ENCODE data around the gene ITGA11. TPM values are rescaled to one million over a fixed set of nuclear protein-coding genes. Genes with fewer than 3 reads are reported as not detected.

ITGA11 gene
- total RNA-seq, 1 donor from 2014 or later, result 0.53 TPM

GRCh38 chr15:68360721-68361120, 71.2 kb downstream of the ITGA11 start:
- FAIRE-seq (no peak), DNase-seq (ENCODE audit: low read depth) (no peak)
- no peak for TF ChIP-seq CTCF (IDR thresholded peaks at IDR 0.05; ENCODE audit: insufficient read depth, low read length, severe bottlenecking)
- H3K4me3 ChIP-seq (ENCODE audit: low read depth, low read length), result no peak overlapping the region
- H3K27me3 ChIP-seq (ENCODE audit: control insufficient read depth, insufficient read depth, low read length), result peaks cover 2% of the 10 kb centered on the region
- H3K36me3 ChIP-seq (ENCODE audit: control insufficient read depth, insufficient read depth, low read length), result no peaks in the 10 kb centered on the region

- no peaks in the 10 kb centered on the region for H3K36me3 ChIP-seq (ENCODE audit: control insufficient read depth, insufficient read depth, low read length)
- H3K4me3 ChIP-seq (ENCODE audit: low read depth, low read length), result no peak overlapping the region
- DNase-seq (ENCODE audit: low read depth), result no peak
- H3K27me3 ChIP-seq (ENCODE audit: control insufficient read depth, insufficient read depth, low read length), result peaks cover 2% of the 10 kb centered on the region
- no peak for TF ChIP-seq CTCF (IDR thresholded peaks at IDR 0.05; ENCODE audit: insufficient read depth, low read length, severe bottlenecking)
- no peak for FAIRE-seq
These were observed 75.2 kb downstream of the ITGA11 start for GRCh38 chr15:68356778-68357177.

- Histone ChIP-seq H3K4me3 (ENCODE audit: low read depth, low read length) (no peak overlapping the region), H3K36me3 (ENCODE audit: control insufficient read depth, insufficient read depth, low read length) (no peaks in the 10 kb centered on the region), H3K27me3 (ENCODE audit: control insufficient read depth, insufficient read depth, low read length) (no peaks in the 10 kb centered on the region)
- TF ChIP-seq CTCF (IDR thresholded peaks at IDR 0.05; ENCODE audit: insufficient read depth, low read length, severe bottlenecking), result no peak
- FAIRE-seq (peak; percentile 60), DNase-seq (ENCODE audit: low read depth) (peak; percentile 86)
These were observed 77.0 kb downstream of the ITGA11 start for GRCh38 chr15:68354923-68355322.

GRCh38 chr15:68354268-68354667, 77.7 kb downstream of the ITGA11 start:
- no peaks in the 10 kb centered on the region for H3K36me3 ChIP-seq (ENCODE audit: control insufficient read depth, insufficient read depth, low read length)
- H3K4me3 ChIP-seq (ENCODE audit: low read depth, low read length), result no peak overlapping the region
- no peaks in the 10 kb centered on the region for H3K27me3 ChIP-seq (ENCODE audit: control insufficient read depth, insufficient read depth, low read length)
- FAIRE-seq, result no peak
- no peak for DNase-seq (ENCODE audit: low read depth)
- TF ChIP-seq CTCF (IDR thresholded peaks at IDR 0.05; ENCODE audit: insufficient read depth, low read length, severe bottlenecking), result no peak

- no peaks in the 10 kb centered on the region for H3K27me3 ChIP-seq (ENCODE audit: control insufficient read depth, insufficient read depth, low read length)
- H3K36me3 ChIP-seq (ENCODE audit: control insufficient read depth, insufficient read depth, low read length), result no peaks in the 10 kb centered on the region
- DNase-seq (ENCODE audit: low read depth) (no peak), FAIRE-seq (no peak)
- no peak overlapping the region for H3K4me3 ChIP-seq (ENCODE audit: low read depth, low read length)
- no peak for TF ChIP-seq CTCF (IDR thresholded peaks at IDR 0.05; ENCODE audit: insufficient read depth, low read length, severe bottlenecking)
These were observed 78.4 kb downstream of the ITGA11 start for GRCh38 chr15:68353421-68354135.
